Ureter (tissue), 1 donor: Measurements from ENCODE around the gene CYP3A7. TPM values are rescaled to one million over a fixed set of nuclear protein-coding genes. Genes with fewer than 3 reads are reported as not detected.
"Not testable (repeated sequence)": the region's sequence is repeated elsewhere in the genome, so short reads cannot be mapped to it uniquely, and the experiment has no call there.

Experiments used
- DNase-seq: peaks from one replicate; pipeline ENCODE4 v3.0.0-alpha.2; 2020; ENCODE audit warnings: low spot score
- total RNA-seq: library from RNA; stranded (reverse); gene quantifications from one replicate; pipeline ENCODE4 v1.2.4, GENCODE V29; 2023
- donor health status: DM: yes; HTN: yes; CAD: no.

Gene CYP3A7
- total RNA-seq, 1 donor from 2014 or later: 0.75 TPM

DNA sequence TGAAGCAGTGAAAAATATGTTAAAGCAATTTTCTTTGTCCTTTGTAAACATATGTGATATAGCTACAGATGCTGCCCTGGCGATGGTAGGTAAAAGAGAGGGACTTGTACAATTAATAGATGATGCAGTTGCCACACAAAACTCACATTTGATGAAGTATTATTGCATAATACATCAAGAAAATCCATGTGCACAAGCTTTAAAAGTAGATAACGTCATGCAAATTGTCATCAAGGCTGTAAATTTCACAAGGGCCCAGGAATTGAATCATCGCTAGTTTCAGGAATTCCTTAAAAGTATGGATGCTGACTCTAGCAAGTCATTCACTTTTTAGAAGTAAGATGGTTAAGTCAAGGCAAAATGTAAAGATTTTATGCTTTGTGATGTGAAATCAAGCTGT, 65.2 kb downstream of the CYP3A7 start:
- no peak for DNase-seq

DNA sequence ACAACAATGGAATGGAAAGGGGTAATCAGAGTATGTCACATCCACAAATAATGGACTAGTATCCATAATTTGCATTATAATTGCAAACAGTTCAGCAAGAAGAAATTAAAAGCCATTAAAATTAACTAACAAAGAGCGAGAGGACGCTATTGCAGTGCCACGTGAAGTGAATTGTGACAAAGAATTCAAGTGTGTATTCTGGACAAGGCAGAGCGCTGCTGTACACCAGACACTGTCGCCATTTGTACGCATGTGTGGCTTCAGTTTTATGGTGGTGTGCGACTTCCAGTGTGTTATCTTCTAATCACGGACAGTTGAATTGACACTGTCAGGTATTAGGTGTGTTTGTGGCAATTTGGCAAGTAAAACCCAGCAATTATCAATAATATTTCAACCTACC, 66.5 kb downstream of the CYP3A7 start:
- no peak for DNase-seq

DNA sequence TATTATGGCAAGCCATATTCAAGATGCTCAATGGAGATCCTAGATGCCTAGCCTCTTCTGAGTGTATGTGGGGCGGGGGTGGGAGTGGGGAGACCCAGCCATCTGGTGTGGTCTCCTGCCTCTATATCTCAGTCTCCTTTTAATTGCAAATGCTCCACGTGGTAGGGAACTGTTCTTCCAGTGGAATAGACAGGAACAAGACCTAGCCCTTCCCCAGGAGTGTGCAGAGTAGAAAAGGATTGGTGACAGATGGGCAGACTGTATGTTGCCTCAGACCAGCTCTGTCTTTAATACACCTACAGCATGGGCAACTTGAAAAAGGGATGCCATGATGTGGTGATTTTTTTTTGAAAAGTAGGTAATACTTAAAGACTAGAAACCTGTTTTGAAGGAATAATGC, 67.8 kb downstream of the CYP3A7 start:
- no peak for DNase-seq

DNA sequence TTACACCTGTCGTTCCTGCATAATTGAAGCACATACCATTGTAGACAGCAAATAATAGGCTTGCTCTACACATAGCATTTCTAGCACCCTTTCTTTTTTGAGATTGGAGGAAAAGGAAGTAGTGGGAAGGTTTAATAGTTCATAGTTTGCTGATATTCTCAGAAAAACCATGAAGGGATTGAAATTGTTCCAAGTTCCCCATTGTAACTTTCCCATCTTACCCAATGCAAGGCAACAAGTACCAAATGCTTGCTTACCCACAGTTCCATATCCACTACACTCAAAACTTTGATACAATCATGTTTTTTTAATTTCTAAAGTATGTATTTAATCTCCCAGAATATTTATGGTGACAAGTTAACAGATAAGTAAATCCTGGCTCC, 69.0 kb downstream of the CYP3A7 start:
- DNase-seq: no peak

DNA sequence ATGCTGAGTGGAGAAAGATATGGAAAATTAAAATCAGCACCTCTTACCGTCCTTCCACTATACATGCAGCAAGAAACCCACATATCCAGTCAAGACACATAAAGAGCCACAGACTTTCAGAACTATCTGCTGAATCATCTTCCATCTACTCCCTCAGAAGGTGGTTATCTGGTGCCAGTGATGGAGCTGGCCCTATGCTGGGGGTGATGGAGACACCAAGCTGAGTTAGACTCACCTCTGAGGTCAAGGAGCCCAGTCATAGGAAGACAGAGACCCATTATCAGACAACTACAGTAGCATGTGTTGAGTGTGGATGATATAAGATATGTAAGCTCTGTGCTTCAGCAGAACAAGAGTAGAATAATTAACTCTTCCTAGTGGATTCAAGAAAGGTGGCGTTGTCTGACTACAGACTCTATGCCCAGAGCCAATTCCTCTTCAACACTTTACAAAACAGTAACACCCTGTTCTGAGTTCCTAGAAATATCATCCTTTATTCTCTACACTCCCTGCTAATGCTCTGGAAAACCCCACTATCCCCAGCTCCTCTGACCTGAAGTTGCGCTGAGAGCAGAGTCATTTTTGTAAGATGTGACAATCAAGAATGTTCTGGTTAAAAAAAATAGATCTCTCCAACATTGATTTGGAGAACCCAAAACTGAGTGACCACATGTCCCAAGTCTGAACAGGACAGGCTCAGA, 69.5 kb downstream of the CYP3A7 start:
- no peak for DNase-seq

DNA sequence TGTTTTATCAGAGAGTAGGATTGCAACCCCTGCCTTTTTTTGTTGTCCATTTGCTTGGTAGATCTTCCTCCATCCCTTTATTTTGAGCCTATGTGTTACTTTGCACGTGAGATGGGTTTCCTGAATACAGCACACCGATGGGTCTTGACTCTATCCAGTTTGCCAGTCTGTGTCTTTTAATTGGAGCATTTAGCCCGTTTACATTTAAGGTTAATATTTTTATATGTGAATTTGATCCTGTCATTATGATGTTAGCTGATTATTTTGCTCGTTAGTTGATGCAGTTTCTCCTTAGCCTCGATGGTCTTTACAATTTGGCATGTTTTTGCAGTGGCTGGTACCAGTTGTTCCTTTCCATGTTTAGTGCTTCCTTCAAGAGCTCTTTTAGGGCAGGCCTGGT, 77.1 kb downstream of the CYP3A7 start:
- DNase-seq: not testable (repeated sequence)

Other genes with a start within 250 kb of the CYP3A7 start
- gene ZNF394, start 234.9 kb downstream of the CYP3A7 start, total RNA-seq: 39.8 TPM
- 9.4 TPM for gene ZKSCAN5, start 230.5 kb downstream of the CYP3A7 start, total RNA-seq
- gene FAM200A, start 183.1 kb downstream of the CYP3A7 start, total RNA-seq: 8.7 TPM
- gene ZNF655, start 176.6 kb downstream of the CYP3A7 start, total RNA-seq: 96.5 TPM
- gene TMEM225B, start 136.9 kb downstream of the CYP3A7 start, total RNA-seq: 2.9 TPM
- 23.1 TPM for gene ZSCAN25, start 118.2 kb downstream of the CYP3A7 start, total RNA-seq
- gene CYP3A5, start 55.2 kb downstream of the CYP3A7 start, total RNA-seq: 104 TPM
- not detected for gene CYP3A4, start 49.0 kb upstream of the CYP3A7 start, total RNA-seq
- gene CYP3A43, start 92.8 kb upstream of the CYP3A7 start, total RNA-seq: 0.75 TPM
- gene OR2AE1, start 141.8 kb upstream of the CYP3A7 start, total RNA-seq: not detected
- 36.3 TPM for gene TRIM4, start 184.3 kb upstream of the CYP3A7 start, total RNA-seq
- not detected for gene GJC3, start 194.4 kb upstream of the CYP3A7 start, total RNA-seq
- 6.2 TPM for gene AZGP1, start 240.8 kb upstream of the CYP3A7 start, total RNA-seq